ENCODE results near the gene LDB2.

The LDB2 gene

DNA sequence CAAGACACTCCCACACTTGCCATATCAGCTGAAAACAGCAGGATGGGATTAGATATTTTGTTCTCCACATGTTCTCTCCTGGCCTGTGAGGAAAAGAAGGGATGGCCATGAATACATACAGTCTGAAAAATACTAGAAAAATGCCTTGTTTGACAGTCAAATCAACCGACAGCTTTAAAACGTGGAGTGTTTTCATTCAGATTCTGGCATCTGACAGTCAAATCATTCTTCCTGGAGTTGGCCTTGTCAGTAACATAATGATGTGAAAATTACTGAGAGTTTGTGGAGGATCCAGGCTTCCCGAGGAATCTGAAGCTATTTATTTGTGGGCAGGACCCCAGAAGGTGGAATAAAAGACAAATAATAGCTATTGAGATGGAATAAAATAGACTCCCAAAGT is 188.2 kb downstream of the LDB2 start:
- TF ChIP-seq POLR2A (IDR thresholded peaks at IDR 0.05; ENCODE audit: extremely low read depth, insufficient read length) (no peak), MYC (IDR thresholded peaks at IDR 0.05; ENCODE audit: low read depth, low read length) (no peak)
- TF ChIP-seq, protein P1, sequence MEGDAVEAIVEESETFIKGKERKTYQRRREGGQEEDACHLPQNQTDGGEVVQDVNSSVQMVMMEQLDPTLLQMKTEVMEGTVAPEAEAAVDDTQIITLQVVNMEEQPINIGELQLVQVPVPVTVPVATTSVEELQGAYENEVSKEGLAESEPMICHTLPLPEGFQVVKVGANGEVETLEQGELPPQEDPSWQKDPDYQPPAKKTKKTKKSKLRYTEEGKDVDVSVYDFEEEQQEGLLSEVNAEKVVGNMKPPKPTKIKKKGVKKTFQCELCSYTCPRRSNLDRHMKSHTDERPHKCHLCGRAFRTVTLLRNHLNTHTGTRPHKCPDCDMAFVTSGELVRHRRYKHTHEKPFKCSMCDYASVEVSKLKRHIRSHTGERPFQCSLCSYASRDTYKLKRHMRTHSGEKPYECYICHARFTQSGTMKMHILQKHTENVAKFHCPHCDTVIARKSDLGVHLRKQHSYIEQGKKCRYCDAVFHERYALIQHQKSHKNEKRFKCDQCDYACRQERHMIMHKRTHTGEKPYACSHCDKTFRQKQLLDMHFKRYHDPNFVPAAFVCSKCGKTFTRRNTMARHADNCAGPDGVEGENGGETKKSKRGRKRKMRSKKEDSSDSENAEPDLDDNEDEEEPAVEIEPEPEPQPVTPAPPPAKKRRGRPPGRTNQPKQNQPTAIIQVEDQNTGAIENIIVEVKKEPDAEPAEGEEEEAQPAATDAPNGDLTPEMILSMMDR (IDR thresholded peaks at IDR 0.05; ENCODE audit: low read depth, low read length), result no peak
- TF ChIP-seq, protein P2, sequence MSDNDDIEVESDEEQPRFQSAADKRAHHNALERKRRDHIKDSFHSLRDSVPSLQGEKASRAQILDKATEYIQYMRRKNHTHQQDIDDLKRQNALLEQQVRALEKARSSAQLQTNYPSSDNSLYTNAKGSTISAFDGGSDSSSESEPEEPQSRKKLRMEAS (IDR thresholded peaks at IDR 0.05; ENCODE audit: low read depth, low read length), result no peak
- no peak for DNase-seq (ENCODE audit: low read depth)
- H3K4me3 ChIP-seq (ENCODE audit: low read depth, low read length), result no peak overlapping the region

DNA sequence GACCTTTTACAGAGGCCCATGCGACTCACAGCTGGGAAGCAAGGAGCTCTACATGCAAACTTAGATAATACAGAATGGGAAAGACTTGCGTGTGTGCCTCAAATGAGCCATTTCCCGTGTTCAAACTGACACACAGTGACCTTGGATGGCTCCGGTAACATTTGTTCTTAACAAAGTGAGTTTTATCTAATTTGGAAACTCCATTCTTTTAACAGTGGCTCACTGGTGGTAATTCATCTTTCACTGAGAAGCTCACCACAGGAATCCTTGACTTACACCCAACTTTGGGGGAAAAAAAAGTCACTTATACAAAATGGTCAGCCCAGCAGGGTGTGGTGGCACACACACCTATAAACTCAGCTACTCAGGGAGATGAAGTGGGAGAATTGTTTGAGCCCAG is 190.6 kb downstream of the LDB2 start:
- H3K4me3 ChIP-seq (ENCODE audit: low read depth, low read length), result no peak overlapping the region
- no peak for DNase-seq (ENCODE audit: low read depth)
- TF ChIP-seq, protein P2 (IDR thresholded peaks at IDR 0.05; ENCODE audit: low read depth, low read length), result no peak
- no peak for TF ChIP-seq POLR2A (IDR thresholded peaks at IDR 0.05; ENCODE audit: extremely low read depth, insufficient read length)
- TF ChIP-seq, protein P1 (IDR thresholded peaks at IDR 0.05; ENCODE audit: low read depth, low read length), result no peak

DNA sequence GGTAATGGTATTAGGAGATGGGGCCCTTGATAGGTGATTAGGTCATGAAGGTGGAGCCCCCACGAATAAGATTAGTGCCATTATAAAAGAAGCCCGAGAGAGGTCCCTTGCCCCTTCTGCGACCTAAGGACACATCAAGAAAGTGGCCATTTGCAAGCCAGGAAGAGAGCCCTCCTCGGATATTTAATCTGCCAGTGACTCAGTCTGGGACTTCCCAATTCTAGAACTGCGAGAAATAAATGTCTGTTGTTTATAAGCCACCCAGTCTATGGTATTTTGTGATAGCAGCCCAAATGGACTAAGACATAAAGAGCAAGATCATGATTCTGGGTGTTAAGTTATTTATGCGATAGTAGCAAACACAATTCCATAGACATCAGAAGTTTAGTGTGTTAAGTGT is 192.2 kb downstream of the LDB2 start:
- no peak for DNase-seq (ENCODE audit: low read depth)
- TF ChIP-seq MYC (IDR thresholded peaks at IDR 0.05; ENCODE audit: low read depth, low read length), result no peak
- TF ChIP-seq POLR2A (IDR thresholded peaks at IDR 0.05; ENCODE audit: extremely low read depth, insufficient read length), result no peak
- TF ChIP-seq, protein P1 (IDR thresholded peaks at IDR 0.05; ENCODE audit: low read depth, low read length), result no peak
- TF ChIP-seq, protein P2 (IDR thresholded peaks at IDR 0.05; ENCODE audit: low read depth, low read length), result no peak
- H3K4me3 ChIP-seq (ENCODE audit: low read depth, low read length), result no peak overlapping the region

DNA sequence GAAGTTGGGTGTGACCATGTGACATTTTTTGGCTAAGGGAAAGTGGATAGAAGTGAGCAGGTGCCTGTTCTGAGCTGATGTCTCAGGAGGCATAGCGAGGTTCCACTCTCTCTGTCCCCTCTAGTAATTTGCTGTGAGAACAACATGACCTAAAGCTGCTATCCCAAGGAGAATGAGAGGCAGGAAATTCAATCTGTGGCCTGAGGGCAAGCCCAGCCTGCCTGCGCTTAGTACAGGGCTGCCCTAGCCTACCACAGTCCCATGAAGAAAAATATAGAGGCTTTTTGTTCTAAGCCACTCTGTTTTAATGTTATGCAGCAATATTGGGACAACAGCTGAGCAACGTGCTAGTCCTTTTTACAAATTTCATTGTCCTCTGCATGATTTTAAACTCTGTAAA is 193.1 kb downstream of the LDB2 start:
- TF ChIP-seq, protein P2 (IDR thresholded peaks at IDR 0.05; ENCODE audit: low read depth, low read length), result no peak
- TF ChIP-seq POLR2A (IDR thresholded peaks at IDR 0.05; ENCODE audit: extremely low read depth, insufficient read length), result no peak
- TF ChIP-seq, protein P1 (IDR thresholded peaks at IDR 0.05; ENCODE audit: low read depth, low read length), result no peak
- no peak for TF ChIP-seq MYC (IDR thresholded peaks at IDR 0.05; ENCODE audit: low read depth, low read length)
- H3K4me3 ChIP-seq (ENCODE audit: low read depth, low read length), result no peak overlapping the region
- DNase-seq (ENCODE audit: low read depth), result no peak

DNA sequence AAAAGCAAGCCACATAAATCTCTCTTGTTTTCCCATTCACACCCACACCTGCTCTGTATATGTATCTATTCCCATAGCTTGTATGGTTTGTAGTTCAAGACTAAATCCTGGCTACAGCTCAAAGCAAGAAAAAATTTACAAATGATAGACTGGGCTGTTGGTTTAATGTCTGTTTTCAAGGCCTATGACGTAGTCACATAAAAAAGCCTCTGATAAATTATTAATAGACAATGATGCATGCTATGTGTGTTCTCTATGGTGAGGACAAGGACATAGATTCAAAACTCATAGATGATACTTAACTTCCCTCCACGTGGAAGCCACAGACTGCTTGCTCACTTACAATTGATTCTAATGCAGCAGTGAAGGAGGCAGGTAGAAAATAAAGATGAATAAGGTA is 194.0 kb downstream of the LDB2 start:
- TF ChIP-seq, protein P1 (IDR thresholded peaks at IDR 0.05; ENCODE audit: low read depth, low read length), result no peak
- TF ChIP-seq, protein P2 (IDR thresholded peaks at IDR 0.05; ENCODE audit: low read depth, low read length), result no peak
- no peak for TF ChIP-seq POLR2A (IDR thresholded peaks at IDR 0.05; ENCODE audit: extremely low read depth, insufficient read length)
- TF ChIP-seq MYC (IDR thresholded peaks at IDR 0.05; ENCODE audit: low read depth, low read length), result no peak

DNA sequence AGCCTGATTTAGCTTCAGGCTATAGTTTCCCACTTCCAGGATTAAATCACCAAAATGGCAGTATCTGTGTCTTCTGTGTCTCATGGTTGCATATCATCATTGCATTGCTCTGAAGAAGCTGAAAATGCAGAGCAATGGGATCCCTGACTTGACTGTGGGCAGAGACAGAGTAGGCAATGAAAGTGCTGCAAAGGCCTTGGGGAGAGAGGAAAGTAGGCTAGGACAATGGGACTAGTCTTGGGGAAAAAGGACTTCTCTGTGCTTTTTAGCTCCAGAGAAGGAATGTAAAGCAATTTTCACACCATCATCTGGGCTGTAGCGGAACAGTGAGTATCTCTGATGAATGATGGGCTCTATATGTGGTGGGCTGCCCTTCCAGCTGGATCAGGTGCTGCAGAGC is 202.5 kb downstream of the LDB2 start:
- H3K4me3 ChIP-seq (ENCODE audit: low read depth, low read length), result no peak overlapping the region

More for the DNA sequence above, 194.0 kb downstream of the LDB2 start:
- DNase-seq (ENCODE audit: low read depth), result no peak
- no peak overlapping the region for H3K4me3 ChIP-seq (ENCODE audit: low read depth, low read length)

More for the DNA sequence above, 202.5 kb downstream of the LDB2 start:
- no peak for DNase-seq (ENCODE audit: low read depth)
- TF ChIP-seq, protein P2 (IDR thresholded peaks at IDR 0.05; ENCODE audit: low read depth, low read length), result no peak
- TF ChIP-seq, protein P1 (IDR thresholded peaks at IDR 0.05; ENCODE audit: low read depth, low read length), result no peak
- TF ChIP-seq POLR2A (IDR thresholded peaks at IDR 0.05; ENCODE audit: extremely low read depth, insufficient read length) (no peak), MYC (IDR thresholded peaks at IDR 0.05; ENCODE audit: low read depth, low read length) (no peak)
